ENCODE results near the gene CUEDC1. TPM values are rescaled to one million over a fixed set of nuclear protein-coding genes. Genes with fewer than 3 reads are reported as not detected.

CUEDC1 gene
- polyA plus RNA-seq, 1 experiment = 48.5 TPM

DNA sequence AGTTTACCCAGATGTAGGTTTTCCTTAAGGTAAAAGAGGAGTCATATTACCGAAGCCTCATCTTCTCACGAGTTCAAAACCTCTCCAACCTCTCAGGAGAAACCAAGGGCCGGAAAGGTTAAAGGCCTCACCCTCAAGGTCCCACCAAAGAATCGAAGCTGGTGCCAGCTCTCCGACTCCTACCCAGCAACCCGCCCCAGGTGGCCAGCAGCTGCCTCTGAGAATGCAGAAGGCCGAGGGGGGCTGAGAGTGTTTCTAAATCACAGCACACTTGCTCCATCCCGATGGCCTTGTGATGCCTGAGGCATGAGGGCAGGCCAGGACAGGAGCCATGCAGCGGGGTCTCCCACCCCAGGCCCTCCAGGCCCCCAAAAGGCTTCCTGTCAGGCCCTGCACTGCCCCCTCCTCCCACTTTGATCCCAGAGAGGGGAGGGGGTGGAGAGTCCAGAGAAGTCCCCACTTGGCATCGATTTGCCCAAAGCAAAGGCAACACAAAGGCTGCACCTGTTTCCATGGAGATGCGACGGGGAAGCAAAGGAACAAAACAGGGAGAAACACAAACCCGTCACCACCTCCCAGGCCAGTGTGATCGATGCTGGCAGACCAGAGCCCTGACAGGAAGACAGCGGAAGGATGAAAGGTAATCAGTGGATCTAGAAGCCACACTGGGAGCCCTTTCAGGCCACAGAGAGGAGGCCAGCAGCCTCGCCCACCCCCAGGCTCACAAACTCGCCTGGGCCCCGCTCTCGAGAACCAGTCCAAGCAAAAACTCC lies 39.0 kb downstream of the CUEDC1 start:
- no peak for TF ChIP-seq CTCF (IDR thresholded peaks at IDR 0.05; ENCODE audit: insufficient read depth, low read depth, low read length)
- ChIA-PET POLR2A (no interaction called here), CTCF (no interaction called here)
- DNase-seq (ENCODE audit: low read depth) = no peak
- Histone ChIP-seq H3K36me3 (ENCODE audit: control insufficient read depth, insufficient read depth, low read length) (no peaks in the 10 kb centered on the region; the same call in 1 of the 2 replicates), H3K27me3 (ENCODE audit: control insufficient read depth, insufficient read depth, low read length) (no peaks in the 10 kb centered on the region), H3K4me3 (ENCODE audit: low read depth, low read length) (no peak overlapping the region)

DNA sequence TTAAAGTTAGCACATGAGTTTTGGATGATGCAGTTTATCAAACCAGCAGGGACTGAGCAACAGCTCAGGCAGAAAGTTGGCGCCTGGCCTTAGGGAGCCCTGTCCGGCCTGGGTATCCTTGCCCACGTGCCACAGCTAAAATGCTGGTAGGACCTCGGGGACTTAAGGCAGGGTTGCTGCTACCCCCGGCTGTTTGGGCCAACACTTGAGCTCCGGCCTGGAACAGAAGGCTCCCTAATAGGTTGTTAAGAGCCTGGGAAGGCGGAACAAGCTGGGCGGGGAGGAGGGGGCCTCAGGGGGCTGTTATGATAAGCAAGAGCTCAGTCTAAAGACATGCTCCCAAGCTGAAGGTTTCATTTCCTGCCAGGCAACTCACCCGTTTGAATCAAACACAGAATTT lies 39.7 kb downstream of the CUEDC1 start:
- DNase-seq (ENCODE audit: low read depth) = no peak
- TF ChIP-seq CTCF (IDR thresholded peaks at IDR 0.05; ENCODE audit: insufficient read depth, low read depth, low read length) = no peak
- CTCF ChIA-PET = no interaction called here
- Histone ChIP-seq H3K4me3 (ENCODE audit: low read depth, low read length) (no peak overlapping the region), H3K36me3 (ENCODE audit: control insufficient read depth, insufficient read depth, low read length) (no peaks in the 10 kb centered on the region), H3K27me3 (ENCODE audit: control insufficient read depth, insufficient read depth, low read length) (no peaks in the 10 kb centered on the region)
- POLR2A ChIA-PET = no interaction called here

GRCh38 chr17:57914273-57915142 lies 40.7 kb downstream of the CUEDC1 start:
- no peaks in the 10 kb centered on the region for H3K27me3 ChIP-seq (ENCODE audit: control insufficient read depth, insufficient read depth, low read length)
- POLR2A ChIA-PET = interaction anchor here (0.6 kb wide), 1 partner anchor 223 kb away, joined by 3 read pairs; no protein-coding TSS in a partner anchor
- DNase-seq (ENCODE audit: low read depth) = no peak
- TF ChIP-seq CTCF (IDR thresholded peaks at IDR 0.05; ENCODE audit: insufficient read depth, low read depth, low read length) = no peak
- no peaks in the 10 kb centered on the region for H3K36me3 ChIP-seq (ENCODE audit: control insufficient read depth, insufficient read depth, low read length)
- no peak overlapping the region for H3K4me3 ChIP-seq (ENCODE audit: low read depth, low read length)
- CTCF ChIA-PET = interaction anchor here (1.4 kb wide), 1 partner anchor 9 kb away, joined by 3 read pairs; no protein-coding TSS in a partner anchor

- Histone ChIP-seq H3K27me3 (ENCODE audit: control insufficient read depth, insufficient read depth, low read length) (no peaks in the 10 kb centered on the region), H3K36me3 (ENCODE audit: control insufficient read depth, insufficient read depth, low read length) (no peaks in the 10 kb centered on the region), H3K4me3 (ENCODE audit: low read depth, low read length) (no peak overlapping the region)
- POLR2A ChIA-PET = no interaction called here
- CTCF ChIA-PET = interaction anchor here (1.4 kb wide), 1 partner anchor 10 kb away, joined by 3 read pairs; no protein-coding TSS in a partner anchor
- no peak for TF ChIP-seq CTCF (IDR thresholded peaks at IDR 0.05; ENCODE audit: insufficient read depth, low read depth, low read length)
- no peak for DNase-seq (ENCODE audit: low read depth)
Observed at GRCh38 chr17:57913575-57914272, 41.5 kb downstream of the CUEDC1 start.
